HEK293 (cell line): ENCODE measurements around the gene KRTAP19-3.

ENCODE experiments used
- CTCF ChIA-PET: fragments of 350-600 bp; formaldehyde crosslinking; extraction: SDS; loops from one replicate; lab custom pipeline; 2021; ENCODE audit warnings: antibody characterized with exemption; lab: Yijun Ruan, JAX
- POLR2A ChIA-PET: fragments of 300-600 bp; formaldehyde crosslinking; extraction: SDS; loops from one replicate; lab custom pipeline; 2020; ENCODE audit warnings: antibody characterized with exemption, inconsistent platforms; lab: Yijun Ruan, JAX
- H3K27ac ChIP-seq: fragments of 200-500 bp; sonication (Bioruptor generic); 2 replicates; pipeline ENCODE4 v1.5.1; 2014; ENCODE audit warnings: low read depth, low read length, control low read depth, inconsistent platforms; ENCODE audit errors: extremely low read depth
- H3K36me3 ChIP-seq, 2 experiments: fragments of 200-500 bp in 1 of 2; sonication (Bioruptor generic) in 1 of 2; 1 replicate in 1 of 2; 2 replicates in 1 of 2; pipeline ENCODE4 v1.5.1; 2014 to 2017; ENCODE audit warnings: inconsistent platforms in 2 of 2, low read length in 2 of 2; ENCODE audit not compliant: control insufficient read depth in 2 of 2, insufficient read depth in 1 of 2
- H3K4me1 ChIP-seq: fragments of 200-500 bp; sonication (Bioruptor generic); 2 replicates; pipeline ENCODE4 v1.5.1; 2014; ENCODE audit warnings: mild to moderate bottlenecking, low read length, inconsistent platforms; ENCODE audit not compliant: control insufficient read depth, insufficient read depth
- H3K4me3 ChIP-seq: 2 replicates; pipeline ENCODE4 v1.5.1; 2011; ENCODE audit warnings: low read depth, mild to moderate bottlenecking, control low read depth, low read length, moderate library complexity
- H3K9me3 ChIP-seq: fragments of 200-500 bp; sonication (Bioruptor generic); 2 replicates; pipeline ENCODE4 v1.5.1; 2014; ENCODE audit warnings: low read depth, low read length, inconsistent platforms; ENCODE audit not compliant: control insufficient read depth, insufficient read depth
- HOXD13 ChIP-seq: sonication (generic); formaldehyde crosslinking; IDR thresholded peaks from 2 replicates; pipeline ENCODE4 v1.8.0; 2022; ENCODE audit warnings: missing genetic modification reagents, borderline replicate concordance
- IKZF3 ChIP-seq: fragments of 450-650 bp; IDR thresholded peaks from 2 replicates; pipeline ENCODE4 v1.5.0; 2018; ENCODE audit warnings: missing biosample characterization, mild to moderate bottlenecking, missing genetic modification characterization, moderate library complexity
- SCRT2 ChIP-seq: fragments of 450-650 bp; formaldehyde crosslinking; IDR thresholded peaks from 2 replicates; pipeline ENCODE4 v1.5.1; 2016; ENCODE audit warnings: missing biosample characterization, missing genetic modification characterization
- SETDB1 ChIP-seq: IDR thresholded peaks from one replicate; pipeline ENCODE4 v1.6.1; 2017; ENCODE audit warnings: mild to moderate bottlenecking, low read length, moderate library complexity, mixed read lengths; ENCODE audit not compliant: insufficient read length
- SP7 ChIP-seq: fragments of 450-650 bp; formaldehyde crosslinking; IDR thresholded peaks from 2 replicates; pipeline ENCODE4 v1.5.1; 2016; ENCODE audit warnings: missing biosample characterization, missing genetic modification characterization
- TRIM28 ChIP-seq: IDR thresholded peaks from 2 replicates; pipeline ENCODE4 v1.6.1; 2011; ENCODE audit warnings: low read length, control low read depth, borderline replicate concordance
- ZBTB1 ChIP-seq: fragments of 450-650 bp; formaldehyde crosslinking; IDR thresholded peaks from 2 replicates; pipeline ENCODE4 v1.5.1; 2016; ENCODE audit warnings: missing biosample characterization, missing genetic modification characterization
- ZBTB6 ChIP-seq: fragments of 450-650 bp; formaldehyde crosslinking; IDR thresholded peaks from 2 replicates; pipeline ENCODE4 v1.5.1; 2017; ENCODE audit warnings: missing biosample characterization, missing genetic modification characterization
- ZBTB7A ChIP-seq: fragments of 450-650 bp; formaldehyde crosslinking; IDR thresholded peaks from 2 replicates; pipeline ENCODE4 v1.5.1; 2016; ENCODE audit warnings: low read depth, missing biosample characterization, missing genetic modification characterization
- ZFP37 ChIP-seq: fragments of 450-650 bp; formaldehyde crosslinking; IDR thresholded peaks from 2 replicates; pipeline ENCODE4 v1.5.1; 2016; ENCODE audit warnings: missing biosample characterization, missing genetic modification characterization
- ZNF10 ChIP-seq: fragments of 450-650 bp; formaldehyde crosslinking; IDR thresholded peaks from 2 replicates; pipeline ENCODE4 v1.5.1; 2017; ENCODE audit warnings: missing biosample characterization, missing genetic modification characterization
- ZNF133 ChIP-seq: fragments of 450-650 bp; formaldehyde crosslinking; IDR thresholded peaks from 2 replicates; pipeline ENCODE4 v1.5.1; 2016; ENCODE audit warnings: missing biosample characterization, missing genetic modification characterization
- ZNF138 ChIP-seq: fragments of 450-650 bp; formaldehyde crosslinking; IDR thresholded peaks from 2 replicates; pipeline ENCODE4 v1.5.1; 2016; ENCODE audit warnings: missing biosample characterization, missing genetic modification characterization, borderline replicate concordance
- ZNF148 ChIP-seq: fragments of 450-650 bp; formaldehyde crosslinking; IDR thresholded peaks from 2 replicates; pipeline ENCODE4 v1.5.0; 2017; ENCODE audit warnings: missing biosample characterization, missing genetic modification characterization, borderline replicate concordance
- ZNF18 ChIP-seq: fragments of 450-650 bp; formaldehyde crosslinking; IDR thresholded peaks from 2 replicates; pipeline ENCODE4 v1.5.1; 2016; ENCODE audit warnings: missing biosample characterization, missing genetic modification characterization
- ZNF184 ChIP-seq: fragments of 450-650 bp; IDR thresholded peaks from 2 replicates; pipeline ENCODE4 v1.5.1; 2018; ENCODE audit warnings: missing biosample characterization, mild to moderate bottlenecking, missing genetic modification characterization
- ZNF214 ChIP-seq: fragments of 450-650 bp; formaldehyde crosslinking; IDR thresholded peaks from 2 replicates; pipeline ENCODE4 v1.5.1; 2017; ENCODE audit warnings: missing biosample characterization, mild to moderate bottlenecking, missing genetic modification characterization, borderline replicate concordance
- ZNF24 ChIP-seq: fragments of 450-650 bp; formaldehyde crosslinking; IDR thresholded peaks from 2 replicates; pipeline ENCODE4 v1.5.1; 2016; ENCODE audit warnings: missing biosample characterization, missing genetic modification characterization
- ZNF248 ChIP-seq: fragments of 450-650 bp; formaldehyde crosslinking; IDR thresholded peaks from 2 replicates; pipeline ENCODE4 v1.5.1; 2017; ENCODE audit warnings: missing biosample characterization, missing genetic modification characterization
- ZNF324 ChIP-seq: fragments of 450-650 bp; formaldehyde crosslinking; IDR thresholded peaks from 2 replicates; pipeline ENCODE4 v1.5.1; 2016; ENCODE audit warnings: missing biosample characterization, missing genetic modification characterization
- ZNF354C ChIP-seq: fragments of 450-650 bp; formaldehyde crosslinking; IDR thresholded peaks from 2 replicates; pipeline ENCODE4 v1.5.1; 2016; ENCODE audit warnings: missing biosample characterization, missing genetic modification characterization, low read depth, borderline replicate concordance
- ZNF366 ChIP-seq: fragments of 450-650 bp; formaldehyde crosslinking; conservative IDR thresholded peaks from 2 replicates; pipeline ENCODE4 v1.5.1; 2016; ENCODE audit warnings: missing biosample characterization, missing genetic modification characterization
- ZNF37A ChIP-seq: fragments of 450-650 bp; IDR thresholded peaks from 2 replicates; pipeline ENCODE4 v1.5.1; 2018; ENCODE audit warnings: missing biosample characterization, missing genetic modification characterization
- ZNF394 ChIP-seq: fragments of 450-650 bp; formaldehyde crosslinking; IDR thresholded peaks from 2 replicates; pipeline ENCODE4 v1.5.1; 2016; ENCODE audit warnings: missing biosample characterization, missing genetic modification characterization, mild to moderate bottlenecking, moderate library complexity, borderline replicate concordance
- ZNF513 ChIP-seq: fragments of 450-650 bp; IDR thresholded peaks from 2 replicates; pipeline ENCODE4 v1.5.1; 2018; ENCODE audit warnings: missing biosample characterization, missing genetic modification characterization
- ZNF521 ChIP-seq: fragments of 450-650 bp; formaldehyde crosslinking; IDR thresholded peaks from 2 replicates; pipeline ENCODE4 v1.5.1; 2017; ENCODE audit warnings: missing biosample characterization, mild to moderate bottlenecking, missing genetic modification characterization
- ZNF560 ChIP-seq: fragments of 450-650 bp; formaldehyde crosslinking; IDR thresholded peaks from 2 replicates; pipeline ENCODE4 v1.5.1; 2017; ENCODE audit warnings: missing biosample characterization, missing genetic modification characterization, borderline replicate concordance
- ZNF561 ChIP-seq: fragments of 450-650 bp; IDR thresholded peaks from 2 replicates; pipeline ENCODE4 v1.5.1; 2018; ENCODE audit warnings: missing biosample characterization, missing genetic modification characterization, borderline replicate concordance
- ZNF610 ChIP-seq: fragments of 450-650 bp; formaldehyde crosslinking; IDR thresholded peaks from 2 replicates; pipeline ENCODE4 v1.5.1; 2016; ENCODE audit warnings: missing biosample characterization, missing genetic modification characterization, borderline replicate concordance
- ZNF677 ChIP-seq: fragments of 450-650 bp; IDR thresholded peaks from 2 replicates; pipeline ENCODE4 v1.5.0; 2018; ENCODE audit warnings: missing biosample characterization, mild to moderate bottlenecking, missing genetic modification characterization, moderate library complexity
- ZNF747 ChIP-seq: fragments of 450-650 bp; formaldehyde crosslinking; IDR thresholded peaks from 2 replicates; pipeline ENCODE4 v1.5.1; 2016; ENCODE audit warnings: missing biosample characterization, missing genetic modification characterization
- ZSCAN23 ChIP-seq: fragments of 450-650 bp; formaldehyde crosslinking; IDR thresholded peaks from 2 replicates; pipeline ENCODE4 v1.5.1; 2016; ENCODE audit warnings: missing biosample characterization, missing genetic modification characterization

KRTAP19-3 gene

GRCh38 chr21:30502041-30502440, 10.2 kb upstream of the KRTAP19-3 start, which contains the start of gene KRTAP19-5:
KRTAP19-5 (minus strand) TSS chr21:30502141; CDS start chr21:30502090, 51 bp downstream.
- CTCF ChIA-PET: no interaction called here
- Histone ChIP-seq H3K9me3 (no peaks in the 10 kb centered on the region), H3K4me3 (no peak within 1 kb of the TSS), H3K36me3 (no peaks in the 10 kb centered on the region), H3K27ac (no peak within 1 kb of the TSS), H3K4me1 (no peaks in the 10 kb centered on the region)
- POLR2A ChIA-PET: no interaction called here
- TF ChIP-seq HOXD13 (CRISPR knock-in tag) (no peak), ZNF18 (tag by site-specific recombination) (no peak), ZNF248 (tag by site-specific recombination) (no peak), ZNF184 (no peak), ZFP37 (no peak), ZNF747 (tag by site-specific recombination) (no peak), ZNF513 (tag by site-specific recombination) (no peak), ZNF214 (tag by site-specific recombination) (no peak), ZSCAN23 (tag by site-specific recombination) (no peak), ZNF560 (tag by site-specific recombination) (no peak), ZNF521 (tag by site-specific recombination) (no peak), ZBTB1 (tag by site-specific recombination) (no peak), ZBTB7A (tag by site-specific recombination) (no peak), ZNF354C (tag by site-specific recombination) (no peak), ZNF677 (tag by site-specific recombination) (no peak), ZNF133 (tag by site-specific recombination) (no peak), ZNF138 (tag by site-specific recombination) (no peak), ZNF394 (no peak)

- CTCF ChIA-PET: interaction anchor here (1.0 to 2.3 kb wide), 2 partner anchors 10 to 12 kb away, joined by 3 to 12 read pairs; no protein-coding TSS in a partner anchor
- no peaks in the 10 kb centered on the region for H3K36me3 ChIP-seq
- no peak within 1 kb of the TSS for H3K4me3 ChIP-seq
- POLR2A ChIA-PET: no interaction called here
- H3K4me1 ChIP-seq: no peaks in the 10 kb centered on the region
- no peak for TF ChIP-seq IKZF3
- no peak for TF ChIP-seq ZBTB6
- no peak for TF ChIP-seq ZNF561 (tag by site-specific recombination)
- no peak for TF ChIP-seq SETDB1
- TF ChIP-seq ZNF366 (tag by site-specific recombination): no peak
- no peak for TF ChIP-seq SCRT2 (tag by site-specific recombination)
- TF ChIP-seq ZNF37A: no peak
- no peak for TF ChIP-seq ZNF10 (tag by site-specific recombination)
- no peak for TF ChIP-seq ZNF148 (tag by site-specific recombination)
- no peak for TF ChIP-seq SP7 (tag by site-specific recombination)
- TF ChIP-seq ZNF138 (tag by site-specific recombination): no peak
- TF ChIP-seq ZNF610: no peak
- no peak for TF ChIP-seq TRIM28
- no peak for TF ChIP-seq ZNF324 (tag by site-specific recombination)
- no peak for TF ChIP-seq ZBTB7A (tag by site-specific recombination)
- no peak for TF ChIP-seq ZNF24 (tag by site-specific recombination)
- H3K27ac ChIP-seq: no peak within 1 kb of the TSS
- no peaks in the 10 kb centered on the region for H3K9me3 ChIP-seq
Measured at GRCh38 chr21:30497065-30497464, 5.3 kb upstream of the KRTAP19-3 start, which contains the start of gene KRTAP19-4. KRTAP19-4 (minus strand) TSS chr21:30497165; CDS start chr21:30497110, 55 bp downstream.
